Epidermal melanocyte (primary cell): ENCODE data around the gene LOXL1.
"Not testable (repeated sequence)": the region's sequence is repeated elsewhere in the genome, so short reads cannot be mapped to it uniquely, and the experiment has no call there.

Source experiments
- DNase-seq: peaks from one replicate; pipeline ENCODE4 v3.0.0; 2011; ENCODE audit warnings: low spot score; ENCODE audit not compliant: insufficient read length

The LOXL1 gene

DNA sequence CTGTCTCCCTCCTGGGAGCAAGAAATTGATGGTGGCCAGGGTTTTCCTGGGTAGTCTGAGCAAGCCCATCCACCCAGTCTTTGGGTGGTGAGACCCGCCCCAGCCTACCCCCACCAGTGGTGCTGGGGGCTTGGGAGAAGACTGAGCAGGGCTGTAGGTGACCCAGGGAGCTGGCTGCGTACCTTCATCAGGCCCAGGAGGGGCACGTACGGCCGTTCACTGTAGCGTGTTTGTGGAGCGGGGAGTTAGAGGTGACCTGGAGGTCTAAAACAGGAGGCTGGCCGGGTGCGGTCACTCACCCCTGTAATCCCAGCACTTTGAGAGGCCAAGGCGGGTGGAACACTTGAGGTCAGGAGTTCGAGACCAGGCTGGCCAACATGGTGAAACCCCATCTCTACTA lies 11.5 kb downstream of the LOXL1 start:
- no peak for DNase-seq

- DNase-seq: not testable (repeated sequence)
Measured at GRCh38 chr15:73938516-73938915, 12.3 kb downstream of the LOXL1 start.

DNA sequence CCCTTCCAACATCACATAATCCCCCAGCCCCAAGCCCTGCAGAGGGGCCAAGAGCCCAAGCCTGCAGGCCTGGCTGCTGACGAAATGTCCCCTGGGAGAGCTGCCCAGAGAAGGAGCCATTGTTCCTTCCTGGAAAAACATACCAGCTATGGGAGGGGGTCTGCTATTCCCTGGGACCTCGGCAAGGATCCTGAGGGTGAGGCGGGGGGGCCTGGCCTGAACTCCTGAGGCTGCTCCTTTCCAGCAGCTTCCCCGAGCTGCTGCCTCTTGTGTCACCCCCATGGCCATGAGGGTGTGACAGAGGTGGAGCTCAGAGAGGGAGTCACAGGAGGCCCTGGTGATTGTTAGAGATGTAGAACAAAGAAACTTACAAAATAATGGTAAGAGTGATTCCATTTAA lies 12.9 kb downstream of the LOXL1 start:
- no peak for DNase-seq

- DNase-seq: no peak
Measured at GRCh38 chr15:73940061-73940981, 14.1 kb downstream of the LOXL1 start.

GRCh38 chr15:73941044-73941443 lies 14.8 kb downstream of the LOXL1 start:
- DNase-seq: no peak

DNA sequence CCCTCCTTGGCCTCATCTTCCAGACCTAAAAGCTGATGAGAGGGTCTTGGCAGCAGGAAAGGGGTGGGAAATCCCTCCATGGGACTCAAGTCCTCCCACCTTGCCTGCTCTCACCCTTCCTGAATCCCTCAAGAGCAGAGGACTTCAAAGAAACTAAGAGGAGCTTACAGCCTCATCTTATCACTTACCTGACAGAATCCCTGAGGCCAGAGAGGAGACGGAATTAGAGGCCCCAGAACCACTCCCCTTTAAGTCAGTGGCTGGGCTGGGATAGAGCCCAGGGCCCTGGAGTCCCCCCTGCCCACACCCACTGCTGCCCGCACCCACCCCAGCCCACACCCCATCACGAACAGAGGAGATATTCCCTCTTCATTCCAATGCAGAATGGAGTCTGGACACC lies 15.2 kb downstream of the LOXL1 start:
- no peak for DNase-seq

- no peak for DNase-seq
Measured at GRCh38 chr15:73941871-73942635, 15.8 kb downstream of the LOXL1 start.

DNA sequence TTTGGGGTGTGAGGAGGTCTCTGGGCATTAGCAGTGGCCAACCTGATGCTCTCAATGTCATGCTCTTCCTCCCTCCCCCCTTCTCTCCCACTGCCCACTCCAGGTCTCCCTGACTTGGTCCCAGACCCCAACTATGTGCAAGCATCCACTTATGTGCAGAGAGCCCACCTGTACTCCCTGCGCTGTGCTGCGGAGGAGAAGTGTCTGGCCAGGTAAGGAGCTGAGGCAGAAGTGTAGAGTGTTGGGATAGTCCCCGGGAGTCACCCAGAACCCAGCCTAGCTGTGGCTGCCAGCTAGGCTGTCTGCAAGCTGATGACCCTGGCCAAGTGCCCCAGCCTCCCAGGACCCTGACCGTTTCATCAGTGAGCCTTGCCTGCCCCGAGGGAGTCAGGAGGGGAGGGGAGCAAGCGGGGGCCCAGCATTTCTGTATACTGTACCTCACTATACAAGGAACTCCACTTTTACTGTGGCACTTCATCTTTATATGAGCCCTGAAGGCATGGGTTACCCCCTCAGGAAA lies 16.5 kb downstream of the LOXL1 start:
- no peak for DNase-seq

DNA sequence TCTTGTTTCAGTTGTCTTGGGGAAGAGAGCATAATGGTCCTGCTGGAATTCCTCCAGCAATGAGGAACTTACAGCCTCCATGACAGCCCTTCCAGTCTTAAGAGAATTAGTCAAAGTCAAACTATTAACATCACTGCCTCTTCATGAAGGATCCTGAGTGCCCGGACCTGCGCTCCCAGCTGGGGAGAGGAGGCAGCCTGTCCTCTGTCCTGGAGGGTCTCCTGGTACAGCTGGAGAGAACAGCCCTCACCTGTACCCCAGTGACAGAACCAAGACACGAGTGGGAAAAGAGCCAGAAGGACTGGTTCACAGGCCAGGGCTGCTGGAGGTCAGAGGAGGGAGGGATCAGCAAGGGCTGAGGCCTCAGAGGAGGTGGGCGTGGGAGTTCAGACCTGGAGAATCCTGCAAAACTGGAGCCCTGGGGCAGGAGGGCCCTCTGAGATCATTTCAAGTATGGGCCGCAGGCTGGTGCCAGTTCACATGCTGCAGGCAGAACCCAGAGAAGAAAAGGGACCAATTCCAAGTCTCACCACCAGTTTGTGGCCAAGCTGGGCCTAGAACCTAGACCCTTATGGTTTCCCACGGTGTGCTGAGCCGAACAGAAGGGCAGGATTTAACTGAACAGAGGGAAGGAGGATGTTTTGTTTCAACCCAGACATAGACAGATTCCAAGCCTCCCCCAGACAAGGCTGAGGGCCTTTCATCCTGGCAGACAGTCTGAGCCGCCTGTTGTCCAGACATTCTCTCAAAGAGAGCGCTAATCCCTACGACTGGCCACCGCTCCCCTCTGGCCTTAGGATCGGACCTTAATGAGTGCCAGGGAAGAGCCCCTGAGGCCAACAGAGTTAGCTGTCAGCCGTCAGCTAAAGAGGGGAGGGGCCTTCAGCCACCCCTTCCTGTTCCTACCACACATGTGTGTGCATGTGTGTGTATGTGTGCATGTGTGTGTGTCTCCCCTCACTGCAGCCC lies 18.2 kb downstream of the LOXL1 start:
- DNase-seq: no peak

GRCh38 chr15:73945130-73945508 lies 18.9 kb downstream of the LOXL1 start:
- DNase-seq: no peak

DNA sequence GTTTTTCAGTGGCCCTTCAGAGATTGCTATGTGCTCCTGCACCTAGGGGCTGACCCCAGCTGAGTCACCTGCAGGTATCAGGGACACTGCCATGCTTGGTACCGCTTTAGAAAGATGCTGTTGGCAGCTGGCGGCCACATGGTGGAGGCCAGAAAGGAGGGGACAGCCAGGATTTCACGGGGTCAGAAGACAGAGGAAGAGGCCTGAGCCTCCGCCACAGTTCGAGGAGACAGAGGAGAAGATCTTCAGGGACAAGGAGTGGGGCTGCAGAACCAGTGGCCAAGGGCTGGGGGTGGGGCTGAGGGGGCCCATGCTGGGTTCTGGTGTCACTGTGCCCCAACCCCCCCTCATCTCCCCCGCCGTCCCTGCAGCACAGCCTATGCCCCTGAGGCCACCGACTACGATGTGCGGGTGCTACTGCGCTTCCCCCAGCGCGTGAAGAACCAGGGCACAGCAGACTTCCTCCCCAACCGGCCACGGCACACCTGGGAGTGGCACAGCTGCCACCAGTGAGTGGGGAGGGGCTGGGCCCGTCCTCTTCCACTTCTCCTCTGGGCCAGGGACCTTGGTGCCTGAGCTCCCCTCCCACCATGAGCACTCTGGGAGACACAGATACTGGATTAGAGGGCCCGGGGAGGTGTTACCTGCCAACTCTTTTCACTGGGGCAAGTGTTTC lies 19.9 kb downstream of the LOXL1 start:
- DNase-seq: no peak

- DNase-seq: no peak
Measured at GRCh38 chr15:73946795-73947370, 20.6 kb downstream of the LOXL1 start.

- DNase-seq: no peak
Measured at GRCh38 chr15:73947651-73948050, 21.4 kb downstream of the LOXL1 start.

- DNase-seq: no peak
Measured at GRCh38 chr15:73948396-73948795, 22.1 kb downstream of the LOXL1 start.

DNA sequence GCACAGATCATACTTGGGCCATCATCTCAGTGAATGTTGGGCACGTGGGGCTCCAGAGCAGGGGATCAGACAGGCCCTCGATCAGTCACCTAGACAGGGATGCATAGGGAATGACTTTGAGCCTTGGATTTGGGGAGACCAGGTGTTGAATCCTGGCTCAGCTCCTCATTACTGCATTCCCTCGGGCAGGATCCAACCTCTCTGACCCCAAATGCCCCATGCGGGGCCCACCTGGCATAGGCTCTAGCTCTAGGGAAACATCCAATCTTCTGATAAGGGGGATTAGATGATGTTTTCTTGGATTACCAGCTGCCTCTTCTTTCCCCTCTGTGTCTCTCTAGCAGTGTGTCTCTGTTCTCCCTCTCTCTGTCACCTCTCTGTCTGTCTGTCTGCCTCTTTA lies 22.7 kb downstream of the LOXL1 start:
- DNase-seq: no peak

GRCh38 chr15:73949496-73949895 lies 23.2 kb downstream of the LOXL1 start:
- DNase-seq: no peak

GRCh38 chr15:73950479-73950830 lies 24.2 kb downstream of the LOXL1 start:
- DNase-seq: no peak

DNA sequence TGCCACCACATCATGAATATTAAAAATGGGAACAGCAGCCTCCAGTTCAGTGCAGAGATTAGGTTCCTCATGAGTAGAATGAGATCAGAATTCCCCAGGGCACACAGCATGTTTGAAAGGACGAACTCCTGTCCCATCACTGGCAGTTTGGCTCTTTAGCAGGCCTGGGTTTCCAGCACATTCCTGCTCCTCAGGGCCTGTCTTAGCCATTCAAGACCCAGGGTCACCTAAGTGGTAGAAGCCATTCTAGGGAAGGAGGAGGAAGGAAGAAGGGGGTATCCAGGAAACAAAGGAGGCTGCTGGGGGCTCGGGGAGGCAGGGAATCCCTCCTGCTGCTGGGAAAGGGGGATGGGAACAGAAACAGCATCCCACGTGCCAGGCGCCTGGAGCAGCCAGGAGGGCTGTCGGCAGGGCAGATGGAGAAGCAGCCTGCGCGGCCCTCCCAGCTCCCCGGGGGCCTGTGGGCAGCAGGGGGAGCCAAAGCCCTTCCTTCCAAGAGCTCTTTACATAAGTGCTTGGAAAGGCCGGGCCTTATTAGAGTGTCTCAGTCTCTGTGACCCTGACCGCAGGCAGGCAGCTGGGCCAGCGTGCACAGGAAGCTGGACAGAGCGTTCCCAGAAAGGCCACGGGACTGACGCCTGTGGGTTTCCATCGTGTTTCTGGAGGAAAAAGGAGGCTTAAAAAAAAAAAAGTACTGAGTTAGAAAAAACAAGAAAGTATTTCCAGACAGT lies 24.7 kb downstream of the LOXL1 start:
- DNase-seq: peak; percentile 97

DNA sequence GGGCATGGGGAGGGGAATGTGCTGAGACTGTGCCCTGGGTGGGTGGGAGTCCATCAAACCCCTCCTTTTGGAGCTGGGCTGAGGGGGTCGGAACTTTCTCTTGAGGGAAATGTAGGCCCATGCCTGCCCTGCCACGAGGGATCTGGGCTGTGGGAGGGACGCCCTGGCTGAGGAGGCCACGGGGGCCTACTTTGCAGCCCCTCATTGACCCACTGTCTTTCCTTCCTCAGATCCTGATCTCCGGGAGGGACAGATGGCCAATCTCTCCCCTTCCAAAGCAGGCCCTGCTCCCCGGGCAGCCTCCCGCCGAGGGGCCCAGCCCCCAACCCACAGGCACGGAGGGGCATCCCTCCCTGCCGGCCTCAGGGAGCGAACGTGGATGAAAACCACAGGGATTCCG lies 25.3 kb downstream of the LOXL1 start:
- no peak for DNase-seq
